ENCODE results near the gene HS3ST6. TPM values are rescaled to one million over a fixed set of nuclear protein-coding genes. Genes with fewer than 3 reads are reported as not detected.

The HS3ST6 gene
- total and polyA plus RNA-seq, 2 experiments from 2014 or later, result 0.41 TPM; not detected in 1

- TF ChIP-seq EZH2phosphoT487 (IDR thresholded peaks at IDR 0.05; ENCODE audit: low read depth, severe bottlenecking, unreplicated experiment) (no peak), EZH2 (IDR thresholded peaks at IDR 0.05; ENCODE audit: borderline replicate concordance) (no peak)
- Histone ChIP-seq H3K4me3 (no peak overlapping the region), H3K27ac (no peak overlapping the region), H3K36me3 (replicated peaks; ENCODE audit: insufficient read depth, low read depth) (no peaks in the 10 kb centered on the region), H3K4me2 (peak overlapping the region; percentile 85), H3K27me3 (no peaks in the 10 kb centered on the region), H3K4me1 (ENCODE audit: insufficient read depth) (peaks cover 19% of the 10 kb centered on the region), H3K9me2 (replicated peaks; ENCODE audit: insufficient read depth) (no peaks in the 10 kb centered on the region), H2AFZ (no peak overlapping the region), H4K20me1 (ENCODE audit: insufficient read depth, poor library complexity, severe bottlenecking) (peaks cover 26% of the 10 kb centered on the region), H3K9me3 (ENCODE audit: low read depth) (no peaks in the 10 kb centered on the region), H3K79me2 (peaks cover 44% of the 10 kb centered on the region)
- no peak for DNase-seq (ENCODE audit: low spot score)
- WGBS (ENCODE audit: low lambda C conversion rate, missing lambda C conversion rate), result 76% methylated on average over 6 of the region's 6 CpGs
These were observed 43.4 kb upstream of the HS3ST6 start for GRCh38 chr16:1961651-1962067.

- TF ChIP-seq EZH2 (IDR thresholded peaks at IDR 0.05; ENCODE audit: borderline replicate concordance) (no peak), CTCF (IDR thresholded peaks at IDR 0.05; ENCODE audit: poor library complexity) (no peak), EZH2phosphoT487 (IDR thresholded peaks at IDR 0.05; ENCODE audit: low read depth, severe bottlenecking, unreplicated experiment) (no peak)
- Histone ChIP-seq H3K4me1 (ENCODE audit: insufficient read depth) (peaks cover 18% of the 10 kb centered on the region), H3K79me2 (peaks cover 38% of the 10 kb centered on the region), H3K4me2 (peak overlapping the region; percentile 85), H4K20me1 (ENCODE audit: insufficient read depth, poor library complexity, severe bottlenecking) (peaks cover 26% of the 10 kb centered on the region), H3K27ac (no peak overlapping the region), H3K9me2 (replicated peaks; ENCODE audit: insufficient read depth) (no peaks in the 10 kb centered on the region), H3K9me3 (ENCODE audit: low read depth) (no peaks in the 10 kb centered on the region), H3K27me3 (no peaks in the 10 kb centered on the region), H2AFZ (no peak overlapping the region), H3K36me3 (replicated peaks; ENCODE audit: insufficient read depth, low read depth) (no peaks in the 10 kb centered on the region), H3K4me3 (no peak overlapping the region)
- 62% methylated on average over 20 of the region's 20 CpGs for WGBS (ENCODE audit: low lambda C conversion rate, missing lambda C conversion rate)
- no peak for DNase-seq (ENCODE audit: low spot score)
These were observed 42.7 kb upstream of the HS3ST6 start for GRCh38 chr16:1960665-1961630.

- TF ChIP-seq EZH2phosphoT487 (IDR thresholded peaks at IDR 0.05; ENCODE audit: low read depth, severe bottlenecking, unreplicated experiment) (no peak), EZH2 (IDR thresholded peaks at IDR 0.05; ENCODE audit: borderline replicate concordance) (no peak), CTCF (IDR thresholded peaks at IDR 0.05; ENCODE audit: poor library complexity) (peak; percentile 68)
- Histone ChIP-seq H3K27me3 (no peaks in the 10 kb centered on the region), H3K79me2 (peaks cover 31% of the 10 kb centered on the region), H3K27ac (peak within 1 kb of the TSS; percentile 44), H4K20me1 (ENCODE audit: insufficient read depth, poor library complexity, severe bottlenecking) (peaks cover 26% of the 10 kb centered on the region), H3K9me2 (replicated peaks; ENCODE audit: insufficient read depth) (no peaks in the 10 kb centered on the region), H2AFZ (peak within 1 kb of the TSS; percentile 66), H3K4me1 (ENCODE audit: insufficient read depth) (peaks cover 14% of the 10 kb centered on the region), H3K9me3 (ENCODE audit: low read depth) (no peaks in the 10 kb centered on the region), H3K36me3 (replicated peaks; ENCODE audit: insufficient read depth, low read depth) (no peaks in the 10 kb centered on the region), H3K4me2 (peak within 1 kb of the TSS; percentile 85), H3K4me3 (peak within 1 kb of the TSS; percentile 59)
- under 1% methylated on average over 61 of the region's 79 CpGs for WGBS (ENCODE audit: low lambda C conversion rate, missing lambda C conversion rate)
- DNase-seq (ENCODE audit: low spot score), result peak; percentile 96
These were observed 41.2 kb upstream of the HS3ST6 start, which contains the start of gene NDUFB10 for GRCh38 chr16:1959269-1960039. Gene NDUFB10 (plus strand): TSS chr16:1959538. CDS start chr16:1959625, 87 bp downstream.
